Erythroblast (primary cell): ENCODE data around the gene OR7G2.

Experiments used
- GATA1 ChIP-seq: IDR thresholded peaks from 2 replicates; pipeline ENCODE4 v1.6.1; 2011; ENCODE audit warnings: low read depth, mild to moderate bottlenecking, control low read depth, low read length, moderate library complexity
- POLR2A ChIP-seq: IDR thresholded peaks from 2 replicates; pipeline ENCODE4 v1.6.1; 2011; ENCODE audit warnings: mild to moderate bottlenecking, low read length

GRCh38 chr19:9150650-9151049 lies 43.4 kb upstream of the OR7G2 start:
- TF ChIP-seq POLR2A (no peak), GATA1 (no peak)
